ENCODE data around the gene OST4. TPM values are rescaled to one million over a fixed set of nuclear protein-coding genes. Genes with fewer than 3 reads are reported as not detected.

OST4 gene
- total RNA-seq, 3 donors from 2014 or later, result 225 to 244 (median 229) TPM

- DNase-seq (no peak), ATAC-seq (no peak)
- Mint-ChIP-seq H3K27me3 (ENCODE audit: low read depth) (no peaks in the 10 kb centered on the region), H3K9me3 (no peaks in the 10 kb centered on the region), H3K4me1 (ENCODE audit: low read depth) (no peaks in the 10 kb centered on the region), H3K4me3 (no peak overlapping the region), H3K36me3 (ENCODE audit: insufficient read depth) (peaks cover 8% of the 10 kb centered on the region)
Measured at GRCh38 chr2:27024812-27025211, 46.6 kb downstream of the OST4 start.

- no peak for ATAC-seq
- no peak for DNase-seq
- Mint-ChIP-seq H3K9me3 (no peaks in the 10 kb centered on the region), H3K4me3 (no peak overlapping the region), H3K36me3 (ENCODE audit: insufficient read depth) (peaks cover 8% of the 10 kb centered on the region), H3K4me1 (ENCODE audit: low read depth) (no peaks in the 10 kb centered on the region), H3K27me3 (ENCODE audit: low read depth) (no peaks in the 10 kb centered on the region)
Measured at GRCh38 chr2:27024188-27024587, 47.3 kb downstream of the OST4 start.

- ATAC-seq (no peak), DNase-seq (no peak)
- no peaks in the 10 kb centered on the region for H3K9me3 Mint-ChIP-seq
- H3K4me1 Mint-ChIP-seq (ENCODE audit: low read depth), result no peaks in the 10 kb centered on the region
- no peaks in the 10 kb centered on the region for H3K27me3 Mint-ChIP-seq (ENCODE audit: low read depth)
- H3K36me3 Mint-ChIP-seq (ENCODE audit: insufficient read depth), result peaks cover 8% of the 10 kb centered on the region
- H3K4me3 Mint-ChIP-seq, result no peak overlapping the region
Measured at GRCh38 chr2:27023740-27024139, 47.7 kb downstream of the OST4 start.

- ATAC-seq (no peak), DNase-seq (no peak)
- Mint-ChIP-seq H3K36me3 (ENCODE audit: insufficient read depth) (peaks cover 8% of the 10 kb centered on the region), H3K27me3 (ENCODE audit: low read depth) (no peaks in the 10 kb centered on the region), H3K4me1 (ENCODE audit: low read depth) (no peaks in the 10 kb centered on the region), H3K9me3 (no peaks in the 10 kb centered on the region), H3K4me3 (no peak overlapping the region)
Measured at GRCh38 chr2:27021253-27022049, 50.0 kb downstream of the OST4 start.

Other genes with a start within 250 kb of the OST4 start
- not detected for gene DPYSL5, start 223.5 kb downstream of the OST4 start, total RNA-seq
- 1 to 10 TPM; 3.7 to 4.3 (median 3.8) TPM for gene MAPRE3, start 101.0 kb downstream of the OST4 start, total RNA-seq
- 10 to 100 TPM; 59.0 to 71.3 (median 60.4) TPM for gene TMEM214, start 38.7 kb downstream of the OST4 start, total RNA-seq
- gene AGBL5, start 20.0 kb downstream of the OST4 start, total RNA-seq, result 10 to 100 TPM in 1 of 3 donors, 1 to 10 TPM in 2; 6.5 to 11.2 (median 9.2) TPM
- gene EMILIN1, start 7.0 kb upstream of the OST4 start, total RNA-seq, result 1 to 10 TPM in 2 of 3 donors, under 1 TPM in 1; 0.76 to 1.4 (median 1.3) TPM
- 10 to 100 TPM in 1 of 3 donors, 1 to 10 TPM in 2; 5.2 to 10.7 (median 5.5) TPM for gene KHK, start 15.1 kb upstream of the OST4 start, total RNA-seq
- gene CGREF1, start 47.5 kb upstream of the OST4 start, total RNA-seq, result 1 to 10 TPM; 2.6 to 7.3 (median 2.7) TPM
- not detected for gene ABHD1, start 52.2 kb upstream of the OST4 start, total RNA-seq
- gene PREB, start 63.0 kb upstream of the OST4 start, total RNA-seq, result 100 to 1,000 TPM in 2 of 3 donors, 10 to 100 TPM in 1; 98.0 to 119 (median 106) TPM
- not detected for gene PRR30, start 67.8 kb upstream of the OST4 start, total RNA-seq
- not detected for gene TCF23, start 77.3 kb upstream of the OST4 start, total RNA-seq
- gene ATRAID, start 140.4 kb upstream of the OST4 start, total RNA-seq, result 10 to 100 TPM; 84.1 to 91.7 (median 85.1) TPM
- gene SLC5A6, start 140.6 kb upstream of the OST4 start, total RNA-seq, result 100 to 1,000 TPM; 128 to 143 (median 141) TPM
- gene CAD, start 145.7 kb upstream of the OST4 start, total RNA-seq, result 100 to 1,000 TPM; 162 to 201 (median 185) TPM
- under 1 TPM; 0.15 to 0.43 (median 0.18) TPM for gene SLC30A3, start 191.4 kb upstream of the OST4 start, total RNA-seq
- not detected for gene DNAJC5G, start 203.8 kb upstream of the OST4 start, total RNA-seq
- under 1 TPM; 0.21 to 0.40 (median 0.22) TPM for gene TRIM54, start 210.8 kb upstream of the OST4 start, total RNA-seq
- 1 to 10 TPM in 1 of 3 donors, under 1 TPM in 2; 0.71 to 1.1 (median 0.78) TPM for gene UCN, start 236.8 kb upstream of the OST4 start, total RNA-seq

Measured in activated T-cell treated with anti-CD3 and anti-CD28 coated beads, Interleukin-2, amount 50 U/mL, for 4 hours (primary cell).